Progenitor cell of endocrine pancreas (in vitro differentiated cells): Measurements from ENCODE around the gene GFRA4. TPM values are rescaled to one million over a fixed set of nuclear protein-coding genes. Genes with fewer than 3 reads are reported as not detected.
A peak's percentile ranks its signal among the peaks of the same experiment; 100 is the strongest.

ENCODE experiments used
- DNase-seq: peaks from one replicate; pipeline ENCODE4 v3.0.0; 2021; ENCODE audit warnings: low spot score; ENCODE audit not compliant: unreplicated experiment
- H3K27ac Mint-ChIP-seq: 2 replicates; pipeline ENCODE4 v1.8.0; 2021; ENCODE audit warnings: mild to moderate bottlenecking, moderate library complexity, mixed read lengths
- H3K27me3 Mint-ChIP-seq: 2 replicates; pipeline ENCODE4 v1.8.0; 2021; ENCODE audit warnings: mixed read lengths
- H3K36me3 Mint-ChIP-seq: 2 replicates; pipeline ENCODE4 v1.8.0; 2022; ENCODE audit warnings: mixed read lengths; ENCODE audit not compliant: insufficient read depth
- H3K4me1 Mint-ChIP-seq: 2 replicates; pipeline ENCODE4 v1.8.0; 2021; ENCODE audit warnings: low read depth, mixed read lengths
- H3K4me3 Mint-ChIP-seq: 2 replicates; pipeline ENCODE4 v1.8.0; 2021; ENCODE audit warnings: low read depth, mild to moderate bottlenecking, moderate library complexity, mixed read lengths
- H3K9me3 Mint-ChIP-seq: 2 replicates; pipeline ENCODE4 v1.8.0; 2021; ENCODE audit warnings: low read depth, mixed read lengths
- total RNA-seq: library from RNA; stranded (reverse); gene quantifications from 2 replicates; pipeline ENCODE4 v1.2.1, GENCODE V29; 2021
- TF ChIP-seq, protein P1 (sequence below): fragments of 200-600 bp; sonication (generic); IDR thresholded peaks from one replicate; pipeline ENCODE4 v1.5.0; 2021; ENCODE audit warnings: antibody characterized with exemption, mild to moderate bottlenecking; ENCODE audit not compliant: unreplicated experiment

GFRA4 gene
- total RNA-seq, 1 donor from 2014 or later, result not detected

DNA sequence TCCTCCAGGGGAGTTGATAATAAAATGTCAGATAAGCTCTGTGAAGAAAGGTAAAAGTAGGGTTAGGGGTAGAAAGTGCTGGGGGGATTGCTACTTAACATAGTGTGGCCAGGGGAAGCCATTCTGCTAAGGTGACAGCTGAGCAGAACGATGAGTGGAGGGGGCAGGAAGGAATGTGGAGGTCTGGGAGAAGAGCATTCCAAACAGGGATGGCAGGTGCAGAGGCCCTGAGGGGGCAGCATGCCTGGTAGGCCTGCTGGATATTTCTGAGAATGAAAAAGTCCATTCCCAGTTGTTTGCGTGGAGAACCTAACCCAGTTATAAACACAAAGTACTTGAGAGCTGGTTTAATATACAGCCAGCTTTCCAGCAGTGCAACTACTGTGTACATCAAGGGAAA is 9.3 kb downstream of the GFRA4 start:
- no peaks in the 10 kb centered on the region for H3K9me3 Mint-ChIP-seq
- H3K4me1 Mint-ChIP-seq, result peaks cover 9% of the 10 kb centered on the region

DNA sequence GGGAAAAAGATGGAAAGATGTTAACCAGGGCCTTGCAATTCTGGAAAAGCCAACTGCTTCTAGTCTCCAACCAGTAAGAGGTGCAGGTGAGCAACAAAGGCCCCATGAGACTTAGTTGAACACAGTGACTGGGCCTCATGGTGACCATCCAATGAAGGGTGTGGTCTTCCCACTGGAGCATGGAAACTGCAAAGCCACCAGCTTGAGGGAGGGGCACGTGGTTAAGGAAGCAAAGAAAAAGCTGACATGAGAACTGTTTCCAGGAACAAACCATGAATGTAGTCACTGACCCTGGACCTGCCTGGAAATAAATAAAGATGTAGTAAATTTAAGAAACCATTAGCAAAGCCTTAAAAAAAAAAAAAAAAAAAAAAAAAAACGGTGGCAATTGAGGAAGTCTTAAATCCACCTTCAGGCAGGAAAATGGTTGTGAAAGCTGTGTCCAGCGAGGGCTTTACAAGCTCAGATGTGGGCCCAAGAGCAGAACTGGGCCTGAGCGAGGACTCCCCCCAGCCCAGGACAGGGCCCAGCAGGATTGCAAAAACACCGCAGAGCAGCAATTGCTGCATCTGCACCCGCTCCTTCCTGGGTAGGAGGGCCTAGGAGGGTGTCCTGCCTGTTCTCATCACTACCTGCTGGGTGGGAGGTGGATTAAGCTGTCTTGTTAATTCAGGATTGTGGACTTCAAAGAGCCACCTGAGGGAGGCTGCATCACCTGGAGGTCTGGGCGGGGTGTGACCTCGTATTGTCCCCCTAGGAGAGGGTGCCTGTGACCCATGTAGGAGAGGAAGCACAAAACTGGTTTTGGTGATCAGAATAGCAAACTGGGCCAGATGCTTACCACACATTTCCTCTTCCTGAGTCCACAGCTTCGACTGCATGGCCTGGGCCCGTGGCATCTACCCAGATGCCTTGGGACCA is 10.3 kb downstream of the GFRA4 start:
- H3K9me3 Mint-ChIP-seq, result no peaks in the 10 kb centered on the region
- no peak for DNase-seq
- H3K4me1 Mint-ChIP-seq, result peaks cover 3% of the 10 kb centered on the region
- TF ChIP-seq, protein P1, sequence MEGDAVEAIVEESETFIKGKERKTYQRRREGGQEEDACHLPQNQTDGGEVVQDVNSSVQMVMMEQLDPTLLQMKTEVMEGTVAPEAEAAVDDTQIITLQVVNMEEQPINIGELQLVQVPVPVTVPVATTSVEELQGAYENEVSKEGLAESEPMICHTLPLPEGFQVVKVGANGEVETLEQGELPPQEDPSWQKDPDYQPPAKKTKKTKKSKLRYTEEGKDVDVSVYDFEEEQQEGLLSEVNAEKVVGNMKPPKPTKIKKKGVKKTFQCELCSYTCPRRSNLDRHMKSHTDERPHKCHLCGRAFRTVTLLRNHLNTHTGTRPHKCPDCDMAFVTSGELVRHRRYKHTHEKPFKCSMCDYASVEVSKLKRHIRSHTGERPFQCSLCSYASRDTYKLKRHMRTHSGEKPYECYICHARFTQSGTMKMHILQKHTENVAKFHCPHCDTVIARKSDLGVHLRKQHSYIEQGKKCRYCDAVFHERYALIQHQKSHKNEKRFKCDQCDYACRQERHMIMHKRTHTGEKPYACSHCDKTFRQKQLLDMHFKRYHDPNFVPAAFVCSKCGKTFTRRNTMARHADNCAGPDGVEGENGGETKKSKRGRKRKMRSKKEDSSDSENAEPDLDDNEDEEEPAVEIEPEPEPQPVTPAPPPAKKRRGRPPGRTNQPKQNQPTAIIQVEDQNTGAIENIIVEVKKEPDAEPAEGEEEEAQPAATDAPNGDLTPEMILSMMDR, result no peak
- no peak overlapping the region for H3K4me3 Mint-ChIP-seq
- H3K27ac Mint-ChIP-seq, result no peak overlapping the region
- H3K36me3 Mint-ChIP-seq, result peaks cover 8% of the 10 kb centered on the region
- H3K27me3 Mint-ChIP-seq, result no peaks in the 10 kb centered on the region

More for the DNA sequence above, 9.3 kb downstream of the GFRA4 start:
- TF ChIP-seq, protein P1, result no peak
- H3K27ac Mint-ChIP-seq, result no peak overlapping the region
- H3K36me3 Mint-ChIP-seq, result peaks cover 4% of the 10 kb centered on the region
- DNase-seq, result no peak
- H3K4me3 Mint-ChIP-seq, result no peak overlapping the region
- peaks cover 3% of the 10 kb centered on the region for H3K27me3 Mint-ChIP-seq

DNA sequence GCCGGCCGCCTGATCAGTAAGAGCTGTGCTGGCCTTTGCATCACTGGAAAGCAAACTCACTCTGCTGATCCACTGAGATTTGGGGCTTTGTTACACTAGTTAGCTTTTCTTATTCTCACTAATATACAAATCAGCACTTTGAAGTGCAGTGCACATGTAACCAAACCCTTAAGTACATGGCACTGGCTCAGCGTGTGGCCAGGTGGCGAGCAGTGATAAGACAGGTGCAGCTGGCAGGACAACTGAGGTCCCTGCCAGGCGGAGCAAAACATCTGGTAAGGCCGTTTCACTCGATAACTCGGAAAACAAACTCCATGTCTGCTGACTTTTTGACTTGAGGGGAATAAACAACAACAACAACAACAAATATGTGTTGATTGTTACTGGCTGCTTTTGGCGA is 11.0 kb downstream of the GFRA4 start:
- no peak overlapping the region for H3K4me3 Mint-ChIP-seq
- no peak for DNase-seq
- no peak overlapping the region for H3K27ac Mint-ChIP-seq
- peaks cover 11% of the 10 kb centered on the region for H3K36me3 Mint-ChIP-seq
- TF ChIP-seq, protein P1, result no peak
- H3K9me3 Mint-ChIP-seq, result no peaks in the 10 kb centered on the region
- H3K4me1 Mint-ChIP-seq, result peaks cover 3% of the 10 kb centered on the region
- no peaks in the 10 kb centered on the region for H3K27me3 Mint-ChIP-seq

DNA sequence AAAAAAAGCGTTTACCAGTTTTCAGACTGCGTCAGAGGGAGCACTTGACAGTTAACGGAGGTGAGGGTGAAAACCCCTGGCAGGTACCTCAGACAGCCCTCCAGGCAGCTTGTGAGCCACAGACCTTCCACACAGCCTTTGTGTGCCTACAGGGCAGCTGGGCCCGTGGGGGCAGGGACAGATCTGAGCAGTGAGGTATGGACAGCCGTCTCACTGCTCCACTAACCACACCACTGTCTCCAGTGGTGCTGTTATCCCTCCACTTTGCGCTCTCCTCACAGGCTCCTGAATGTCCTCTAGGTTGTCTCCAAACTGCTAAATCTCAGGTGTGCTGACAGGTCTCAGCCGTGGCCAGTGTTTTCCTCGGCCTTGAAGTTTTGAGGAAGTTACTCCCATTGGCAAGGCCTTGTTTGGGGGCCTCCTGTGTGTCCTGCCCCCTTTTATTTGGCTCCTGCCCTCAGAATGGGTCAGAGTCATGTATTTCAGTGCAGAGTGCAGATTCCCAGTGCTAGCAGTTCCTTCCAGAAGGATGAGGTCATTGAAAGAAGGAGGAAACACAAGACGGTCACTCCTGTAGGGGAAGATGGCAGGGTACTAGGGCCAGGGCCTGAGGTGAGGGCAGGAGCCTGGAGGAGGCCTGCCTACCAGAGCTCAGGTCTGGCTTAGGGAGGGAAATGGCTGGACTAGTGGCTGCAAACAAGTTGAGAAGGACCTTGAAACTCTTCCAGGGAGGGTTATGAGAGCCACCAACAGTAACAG is 11.8 kb downstream of the GFRA4 start:
- peaks cover 13% of the 10 kb centered on the region for H3K36me3 Mint-ChIP-seq
- TF ChIP-seq, protein P1, result no peak
- no peaks in the 10 kb centered on the region for H3K27me3 Mint-ChIP-seq
- H3K9me3 Mint-ChIP-seq, result no peaks in the 10 kb centered on the region
- DNase-seq, result no peak
- peak overlapping the region; percentile 23 for H3K27ac Mint-ChIP-seq
- peaks cover 3% of the 10 kb centered on the region for H3K4me1 Mint-ChIP-seq
- no peak overlapping the region for H3K4me3 Mint-ChIP-seq

DNA sequence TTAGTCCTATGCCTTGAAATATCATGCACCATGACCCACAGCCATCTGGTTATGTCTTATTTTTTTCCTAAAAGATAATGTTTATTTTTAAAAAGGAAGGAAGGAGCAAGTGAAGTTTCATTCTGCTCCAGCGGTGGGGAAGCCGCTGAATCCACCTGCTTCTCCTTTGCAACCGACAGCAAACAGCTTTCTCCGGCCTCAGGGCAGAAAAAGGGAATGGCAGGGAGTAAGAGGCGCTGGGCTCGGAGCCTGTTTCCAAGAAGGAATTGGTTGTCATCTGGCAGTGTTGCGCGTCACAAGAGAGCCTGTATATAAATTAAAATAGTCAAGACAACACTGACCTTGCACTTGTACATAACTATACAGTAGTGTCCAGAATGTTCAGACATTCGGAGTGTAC is 14.2 kb downstream of the GFRA4 start:
- no peak overlapping the region for H3K27ac Mint-ChIP-seq
- DNase-seq, result no peak
- peaks cover 18% of the 10 kb centered on the region for H3K36me3 Mint-ChIP-seq
- H3K4me1 Mint-ChIP-seq, result peaks cover 3% of the 10 kb centered on the region
- no peaks in the 10 kb centered on the region for H3K9me3 Mint-ChIP-seq
- no peaks in the 10 kb centered on the region for H3K27me3 Mint-ChIP-seq
- no peak overlapping the region for H3K4me3 Mint-ChIP-seq
- TF ChIP-seq, protein P1, result no peak
